ENCODE results near the gene PPIP5K2. TPM values are rescaled to one million over a fixed set of nuclear protein-coding genes. Genes with fewer than 3 reads are reported as not detected.

PPIP5K2 gene
- 34.1 and 35.2 TPM in 2 replicates for total RNA-seq

GRCh38 chr5:103119765-103120606 is at the start of gene PPIP5K2, which contains the start of gene GIN1:
Gene PPIP5K2 (plus strand): TSS chr5:103120301. CDS start chr5:103129590, 9,289 bp downstream.
Gene GIN1 (minus strand): TSS chr5:103120138. CDS start chr5:103108707, 11,431 bp downstream.

GRCh38 chr5:103258368-103258956 is 138.4 kb downstream of the PPIP5K2 start, which contains the start of gene MACIR:
Gene MACIR (plus strand): TSS chr5:103258763. CDS start chr5:103275920, 17,157 bp downstream.

Other genes starting within 250 kb of the PPIP5K2 start
- gene GIN1, start 163 bp upstream of the PPIP5K2 start, total RNA-seq = 5.5 and 6.5 TPM in 2 replicates
- gene MACIR, start 138.5 kb downstream of the PPIP5K2 start, total RNA-seq = 2.6 and 4.5 TPM in 2 replicates